Neural cell (in vitro differentiated cells): Measurements from ENCODE around the gene ATP8B1. TPM values are rescaled to one million over a fixed set of nuclear protein-coding genes. Genes with fewer than 3 reads are reported as not detected.

Experiments used
- H2AFZ ChIP-seq: fragments of 200-600, 300-800 bp; sonication (generic), shearing (Covaris generic); 2 replicates; pipeline ENCODE4 v1.6.0; 2014; ENCODE audit warnings: low read depth, mild to moderate bottlenecking, antibody characterized with exemption, low read length, moderate library complexity
- H3F3A ChIP-seq: fragments of 200-600 bp; shearing (Covaris generic); 2 replicates; pipeline ENCODE4 v1.6.1; 2016; ENCODE audit warnings: mild to moderate bottlenecking, moderate library complexity, mixed read lengths, antibody characterized with exemption, low read length; ENCODE audit not compliant: insufficient read depth, poor library complexity, severe bottlenecking
- H3K27ac ChIP-seq: fragments of 200-600, 300-800 bp; sonication (generic), shearing (Covaris generic); 2 replicates; pipeline ENCODE4 v1.5.1; 2014; ENCODE audit warnings: mild to moderate bottlenecking, low read length, moderate library complexity
- H3K27me3 ChIP-seq: fragments of 300-800, 200-600 bp; sonication (generic), shearing (Covaris generic); 2 replicates; pipeline ENCODE4 v1.6.0; 2014; ENCODE audit warnings: mild to moderate bottlenecking, low read depth, low read length, moderate library complexity; ENCODE audit not compliant: insufficient read depth
- H3K36me3 ChIP-seq: fragments of 300-800, 200-600 bp; sonication (generic), shearing (Covaris generic); 2 replicates; pipeline ENCODE4 v1.5.1; 2014; ENCODE audit warnings: mild to moderate bottlenecking, antibody characterized with exemption, low read length, moderate library complexity; ENCODE audit not compliant: insufficient read depth
- H3K4me2 ChIP-seq: fragments of 300-800, 200-600 bp; sonication (generic), shearing (Covaris generic); 2 replicates; pipeline ENCODE4 v1.6.0; 2014; ENCODE audit warnings: mild to moderate bottlenecking, low read length
- H3K4me3 ChIP-seq: fragments of 300-800, 200-600 bp; sonication (generic), shearing (Covaris generic); 2 replicates; pipeline ENCODE4 v1.5.1; 2014; ENCODE audit warnings: mild to moderate bottlenecking, low read length, moderate library complexity
- H3K79me2 ChIP-seq: fragments of 200-600 bp; shearing (Covaris generic); replicated peaks from 2 replicates; pipeline ENCODE4 v1.6.0; 2014; ENCODE audit warnings: mild to moderate bottlenecking, low read length, moderate library complexity; ENCODE audit not compliant: insufficient read depth
- H3K9ac ChIP-seq: fragments of 300-800, 200-600 bp; sonication (generic), shearing (Covaris generic); 2 replicates; pipeline ENCODE4 v1.6.1; 2016; ENCODE audit warnings: mild to moderate bottlenecking, low read length, mixed read lengths
- H3K9me2 ChIP-seq: fragments of 200-600 bp; shearing (Covaris generic); 2 replicates; pipeline ENCODE4 v1.6.1; 2016; ENCODE audit warnings: mild to moderate bottlenecking, low read length, mixed read lengths; ENCODE audit not compliant: insufficient read depth
- H3K9me3 ChIP-seq: fragments of 200-600, 300-800 bp; sonication (generic), shearing (Covaris generic); 2 replicates; pipeline ENCODE4 v1.6.1; 2016; ENCODE audit warnings: mild to moderate bottlenecking, mixed run types, low read length, moderate library complexity, mixed read lengths
- H4K20me1 ChIP-seq: fragments of 200-600 bp; shearing (Covaris generic); 2 replicates; pipeline ENCODE4 v1.6.1; 2016; ENCODE audit warnings: mild to moderate bottlenecking, mixed run types; ENCODE audit not compliant: insufficient read depth
- EP300 ChIP-seq: fragments of 450-650 bp; conservative IDR thresholded peaks from 2 replicates; pipeline ENCODE4 v1.6.1; 2014; ENCODE audit warnings: antibody characterized with exemption, mild to moderate bottlenecking, moderate library complexity; ENCODE audit not compliant: poor library complexity, severe bottlenecking
- EZH2 ChIP-seq: fragments of 200-600, 300-800 bp; shearing (Covaris generic), sonication (generic); IDR thresholded peaks from 2 replicates; pipeline ENCODE4 v1.6.1; 2014; ENCODE audit warnings: antibody characterized with exemption, low read length, borderline replicate concordance, mild to moderate bottlenecking; ENCODE audit not compliant: insufficient read depth, poor library complexity, severe bottlenecking
- MXI1 ChIP-seq: fragments of 450-650 bp; conservative IDR thresholded peaks from 2 replicates; pipeline ENCODE4 v1.6.1; 2014; ENCODE audit warnings: antibody characterized with exemption, mild to moderate bottlenecking; ENCODE audit not compliant: poor library complexity, severe bottlenecking
- POLR2AphosphoS5 ChIP-seq: IDR thresholded peaks from 2 replicates; pipeline ENCODE4 v1.6.1; 2012
- RAD21 ChIP-seq: fragments of 450-650 bp; conservative IDR thresholded peaks from 2 replicates; pipeline ENCODE4 v1.6.1; 2014; ENCODE audit warnings: antibody characterized with exemption, mild to moderate bottlenecking, moderate library complexity
- REST ChIP-seq: IDR thresholded peaks from 2 replicates; pipeline ENCODE4 v1.6.1; 2012; ENCODE audit warnings: borderline replicate concordance
- SMC3 ChIP-seq: fragments of 450-650 bp; conservative IDR thresholded peaks from 2 replicates; pipeline ENCODE4 v1.6.1; 2014; ENCODE audit warnings: antibody characterized with exemption, mild to moderate bottlenecking, moderate library complexity; ENCODE audit not compliant: poor library complexity
- TAF1 ChIP-seq: IDR thresholded peaks from 2 replicates; pipeline ENCODE4 v1.6.1; 2012; ENCODE audit warnings: low read depth
- polyA plus RNA-seq: library from polyadenylated mRNA; depleted of rRNA; stranded (reverse); fragments of >200 nt; gene quantifications from 2 replicates; pipeline ENCODE4 v1.2.3, GENCODE V29; 2014
- TF ChIP-seq, protein P1 (sequence below): fragments of 450-650 bp; IDR thresholded peaks from 2 replicates; pipeline ENCODE4 v1.5.1; 2014; ENCODE audit warnings: antibody characterized with exemption, mild to moderate bottlenecking, moderate library complexity; ENCODE audit not compliant: poor library complexity, severe bottlenecking

ATP8B1 gene
- polyA plus RNA-seq, 1 donor from 2014 or later, result not detected

DNA sequence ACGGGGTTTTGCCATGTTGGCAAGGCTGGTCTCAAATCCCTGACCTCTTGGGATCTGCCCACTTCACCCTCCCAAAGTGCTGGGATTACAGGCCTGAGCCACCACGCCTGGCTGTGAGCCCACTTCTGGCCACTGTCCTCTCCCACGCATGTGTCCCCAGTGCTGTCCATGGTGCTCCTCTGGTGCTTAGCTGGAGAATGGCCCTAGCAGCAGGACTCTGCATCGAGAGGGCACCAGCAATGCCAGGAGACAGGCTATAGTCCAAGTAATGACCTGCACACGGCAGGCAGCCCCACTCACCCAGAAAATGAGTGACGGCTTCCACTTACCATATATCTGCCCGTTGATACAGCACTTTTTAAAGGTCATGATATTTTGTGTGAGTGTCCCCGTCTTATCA is 115.1 kb downstream of the ATP8B1 start:
- H3K9me3 ChIP-seq, result no peaks in the 10 kb centered on the region
- no peaks in the 10 kb centered on the region for H3K36me3 ChIP-seq
- no peak overlapping the region for H3K4me3 ChIP-seq
- no peak for TF ChIP-seq MXI1
- no peak for TF ChIP-seq SMC3
- no peak for TF ChIP-seq REST
- no peak for TF ChIP-seq EZH2
- no peak for TF ChIP-seq POLR2AphosphoS5
- H3F3A ChIP-seq, result no peaks in the 10 kb centered on the region
- H3K27me3 ChIP-seq, result no peaks in the 10 kb centered on the region
- no peak overlapping the region for H3K27ac ChIP-seq
- H3K4me2 ChIP-seq, result no peak overlapping the region
- no peaks in the 10 kb centered on the region for H3K79me2 ChIP-seq
- H3K9me2 ChIP-seq, result no peaks in the 10 kb centered on the region
- no peak overlapping the region for H3K9ac ChIP-seq
- no peaks in the 10 kb centered on the region for H4K20me1 ChIP-seq
- H2AFZ ChIP-seq, result no peak overlapping the region

- no peak overlapping the region for H3K9ac ChIP-seq
These were observed 119.6 kb downstream of the ATP8B1 start for GRCh38 chr18:57683470-57683869.

More at GRCh38 chr18:57683470-57683869, 119.6 kb downstream of the ATP8B1 start:
- Histone ChIP-seq H3K27me3 (no peaks in the 10 kb centered on the region), H3K27ac (no peak overlapping the region), H3K4me2 (no peak overlapping the region), H3F3A (no peaks in the 10 kb centered on the region), H3K79me2 (no peaks in the 10 kb centered on the region), H3K9me3 (no peaks in the 10 kb centered on the region), H3K9me2 (no peaks in the 10 kb centered on the region), H3K36me3 (no peaks in the 10 kb centered on the region), H4K20me1 (no peaks in the 10 kb centered on the region), H2AFZ (no peak overlapping the region), H3K4me3 (no peak overlapping the region)
- no peak for TF ChIP-seq REST
- TF ChIP-seq POLR2AphosphoS5, result no peak
- no peak for TF ChIP-seq TAF1
- no peak for TF ChIP-seq RAD21
- TF ChIP-seq MXI1, result no peak
- TF ChIP-seq, protein P1, sequence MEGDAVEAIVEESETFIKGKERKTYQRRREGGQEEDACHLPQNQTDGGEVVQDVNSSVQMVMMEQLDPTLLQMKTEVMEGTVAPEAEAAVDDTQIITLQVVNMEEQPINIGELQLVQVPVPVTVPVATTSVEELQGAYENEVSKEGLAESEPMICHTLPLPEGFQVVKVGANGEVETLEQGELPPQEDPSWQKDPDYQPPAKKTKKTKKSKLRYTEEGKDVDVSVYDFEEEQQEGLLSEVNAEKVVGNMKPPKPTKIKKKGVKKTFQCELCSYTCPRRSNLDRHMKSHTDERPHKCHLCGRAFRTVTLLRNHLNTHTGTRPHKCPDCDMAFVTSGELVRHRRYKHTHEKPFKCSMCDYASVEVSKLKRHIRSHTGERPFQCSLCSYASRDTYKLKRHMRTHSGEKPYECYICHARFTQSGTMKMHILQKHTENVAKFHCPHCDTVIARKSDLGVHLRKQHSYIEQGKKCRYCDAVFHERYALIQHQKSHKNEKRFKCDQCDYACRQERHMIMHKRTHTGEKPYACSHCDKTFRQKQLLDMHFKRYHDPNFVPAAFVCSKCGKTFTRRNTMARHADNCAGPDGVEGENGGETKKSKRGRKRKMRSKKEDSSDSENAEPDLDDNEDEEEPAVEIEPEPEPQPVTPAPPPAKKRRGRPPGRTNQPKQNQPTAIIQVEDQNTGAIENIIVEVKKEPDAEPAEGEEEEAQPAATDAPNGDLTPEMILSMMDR, result no peak
- TF ChIP-seq EP300, result no peak
- no peak for TF ChIP-seq EZH2
- no peak for TF ChIP-seq SMC3
